ENCODE results near the gene PACS1.

- TF ChIP-seq EZH2 (IDR thresholded peaks at IDR 0.05; ENCODE audit: low read length, missing control alignments): no peak
- TF ChIP-seq CTCF (conservative IDR thresholded peaks at IDR 0.05 in 1 of 2, IDR thresholded peaks at IDR 0.05 in 1 of 2; ENCODE audit: low read depth in 1 of 2, low read length in 2 of 2): no peak
These were observed 111.7 kb downstream of the PACS1 start for GRCh38 chr11:66181632-66182315.

All from fibroblast of lung (primary cell).